Thoracic aorta (tissue), 2 donors: ENCODE measurements around the gene PRR13. TPM values are rescaled to one million over a fixed set of nuclear protein-coding genes. Genes with fewer than 3 reads are reported as not detected.

Experiments used
- ATAC-seq: fragments of 150-250 bp; one replicate; pipeline ENCODE4 v1.8.0; 2017; ENCODE audit warnings: low read depth; ENCODE audit not compliant: insufficient number of reproducible peaks, low FRiP score
- DNase-seq: peaks from one replicate; pipeline ENCODE4 v3.0.0-alpha.2; 2020; ENCODE audit warnings: low spot score
- H3K27ac ChIP-seq, 2 donors: fragments of 200-600 bp; sonication (generic); 1 replicate in 1 of 2; 2 replicates in 1 of 2; pipeline ENCODE4 v1.5.1; 2016; ENCODE audit warnings: mild to moderate bottlenecking in 2 of 2, moderate library complexity in 2 of 2
- H3K27me3 ChIP-seq: fragments of 200-600 bp; sonication (generic); replicated peaks from 2 replicates; pipeline ENCODE4 v1.6.0; 2016; ENCODE audit warnings: mild to moderate bottlenecking; ENCODE audit not compliant: insufficient read depth
- H3K36me3 ChIP-seq: fragments of 200-600 bp; sonication (generic); one replicate; pipeline ENCODE4 v1.5.1; 2016
- H3K4me1 ChIP-seq, 2 donors: fragments of 200-600 bp; sonication (generic); 1 replicate in 1 of 2; 2 replicates in 1 of 2; pipeline versions ENCODE4 v1.5.1 to v1.6.0; 2016; ENCODE audit warnings: low read depth in 2 of 2, mild to moderate bottlenecking in 1 of 2; ENCODE audit not compliant: control insufficient read depth in 1 of 2
- H3K4me3 ChIP-seq: fragments of 200-600 bp; sonication (generic); 2 replicates; pipeline ENCODE4 v1.5.1; 2016; ENCODE audit warnings: mild to moderate bottlenecking
- H3K9me3 ChIP-seq: fragments of 200-600 bp; sonication (generic); 2 replicates; pipeline ENCODE4 v1.5.1; 2016
- CTCF ChIP-seq: fragments of 200-600 bp; sonication (generic); IDR thresholded peaks from one replicate; pipeline ENCODE4 v1.5.1; 2019; ENCODE audit warnings: antibody characterized with exemption
- total RNA-seq, 2 donors: library from RNA; depleted of rRNA; stranded (reverse); fragments of >200 nt; gene quantifications; one replicate each; pipeline versions ENCODE4 v1.1.0 to v1.2.3, GENCODE V29; 2016

PRR13 gene
- total RNA-seq, 2 donors from 2014 or later = 53.6 to 86.2 TPM

GRCh38 chr12:53453953-53454640 lies 12.6 kb downstream of the PRR13 start:
- ATAC-seq (no peak), DNase-seq (no peak)
- no peaks in the 10 kb centered on the region for H3K9me3 ChIP-seq
- no peak for TF ChIP-seq CTCF
- no peak overlapping the region for H3K27ac ChIP-seq
- peaks cover 45% of the 10 kb centered on the region for H3K36me3 ChIP-seq
- no peaks in the 10 kb centered on the region for H3K27me3 ChIP-seq
- peaks cover 17 to 22% of the 10 kb centered on the region in 2 donors for H3K4me1 ChIP-seq
- peak overlapping the region; percentile 99 for H3K4me3 ChIP-seq

- Histone ChIP-seq H3K4me1 (peaks cover 17 to 22% of the 10 kb centered on the region in 2 donors), H3K36me3 (peaks cover 51% of the 10 kb centered on the region), H3K27ac (no peak overlapping the region), H3K27me3 (no peaks in the 10 kb centered on the region), H3K4me3 (no peak overlapping the region), H3K9me3 (no peaks in the 10 kb centered on the region)
- DNase-seq (no peak), ATAC-seq (no peak)
- TF ChIP-seq CTCF = no peak
Measured at GRCh38 chr12:53454707-53455106, 13.2 kb downstream of the PRR13 start.

- Histone ChIP-seq H3K4me3 (no peak overlapping the region), H3K27ac (no peak overlapping the region), H3K4me1 (peaks cover 17 to 19% of the 10 kb centered on the region in 2 donors), H3K27me3 (no peaks in the 10 kb centered on the region), H3K9me3 (no peaks in the 10 kb centered on the region), H3K36me3 (peaks cover 72% of the 10 kb centered on the region)
- TF ChIP-seq CTCF = no peak
- DNase-seq (no peak), ATAC-seq (no peak)
Measured at GRCh38 chr12:53456654-53457366, 15.3 kb downstream of the PRR13 start.

- TF ChIP-seq CTCF = no peak
- Histone ChIP-seq H3K27me3 (no peaks in the 10 kb centered on the region), H3K9me3 (no peaks in the 10 kb centered on the region), H3K27ac (no peak overlapping the region), H3K36me3 (peaks cover 94% of the 10 kb centered on the region), H3K4me1 (peaks cover 5 to 8% of the 10 kb centered on the region in 2 donors), H3K4me3 (no peak overlapping the region)
- DNase-seq (no peak), ATAC-seq (no peak)
Measured at GRCh38 chr12:53459097-53459496, 17.6 kb downstream of the PRR13 start.

- no peak for TF ChIP-seq CTCF
- Histone ChIP-seq H3K27me3 (no peaks in the 10 kb centered on the region), H3K9me3 (no peaks in the 10 kb centered on the region), H3K4me3 (no peak overlapping the region), H3K4me1 (no peaks in the 10 kb centered on the region), H3K27ac (no peak overlapping the region), H3K36me3 (peaks cover 96% of the 10 kb centered on the region)
- no peak for DNase-seq
- ATAC-seq = no peak
Measured at GRCh38 chr12:53461059-53461458, 19.5 kb downstream of the PRR13 start.
